ENCODE measurements around the gene HDAC9.

The HDAC9 gene

GRCh38 chr7:18566205-18566604 lies 70.7 kb downstream of the HDAC9 start (continued):
- TF ChIP-seq CREB5 (CRISPR knock-in tag; IDR thresholded peaks at IDR 0.05; ENCODE audit: low read depth): no peak
- TF ChIP-seq ARNTL (CRISPR knock-in tag; IDR thresholded peaks at IDR 0.05; ENCODE audit: borderline replicate concordance, low read depth): no peak
- no peak for TF ChIP-seq ZNF565 (CRISPR knock-in tag; conservative IDR thresholded peaks at IDR 0.05; ENCODE audit: low read depth)
- TF ChIP-seq ISL1 (CRISPR knock-in tag; IDR thresholded peaks at IDR 0.05): no peak
- TF ChIP-seq RARB (CRISPR knock-in tag; IDR thresholded peaks at IDR 0.05): no peak
- no peak for TF ChIP-seq TOX (CRISPR knock-in tag; IDR thresholded peaks at IDR 0.05; ENCODE audit: borderline replicate concordance)
- TF ChIP-seq CSDC2 (CRISPR knock-in tag; IDR thresholded peaks at IDR 0.05): no peak
- no peak for TF ChIP-seq ZC3H10 (CRISPR knock-in tag; IDR thresholded peaks at IDR 0.05)
- no peak for TF ChIP-seq ZFP3 (CRISPR knock-in tag; IDR thresholded peaks at IDR 0.05)
- no peak for TF ChIP-seq ZNF70 (CRISPR knock-in tag; IDR thresholded peaks at IDR 0.05)

- no peak for TF ChIP-seq CSDC2 (CRISPR knock-in tag; IDR thresholded peaks at IDR 0.05)
- no peak for TF ChIP-seq ESRRG (CRISPR knock-in tag; IDR thresholded peaks at IDR 0.05)
- TF ChIP-seq PPARA (CRISPR knock-in tag; IDR thresholded peaks at IDR 0.05; ENCODE audit: borderline replicate concordance): no peak
- TF ChIP-seq TCF4 (CRISPR knock-in tag; IDR thresholded peaks at IDR 0.05; ENCODE audit: borderline replicate concordance): no peak
- TF ChIP-seq RARB (CRISPR knock-in tag; IDR thresholded peaks at IDR 0.05): no peak
- TF ChIP-seq OSR1 (CRISPR knock-in tag; IDR thresholded peaks at IDR 0.05): no peak
- TF ChIP-seq TOX (CRISPR knock-in tag; IDR thresholded peaks at IDR 0.05; ENCODE audit: borderline replicate concordance): no peak
- TF ChIP-seq ZC3H10 (CRISPR knock-in tag; IDR thresholded peaks at IDR 0.05): no peak
- TF ChIP-seq ZNF8 (CRISPR knock-in tag; IDR thresholded peaks at IDR 0.05): no peak
- no peak for TF ChIP-seq ZNF565 (CRISPR knock-in tag; conservative IDR thresholded peaks at IDR 0.05; ENCODE audit: low read depth)
- TF ChIP-seq ZNF70 (CRISPR knock-in tag; IDR thresholded peaks at IDR 0.05): no peak
- TF ChIP-seq PATZ1 (CRISPR knock-in tag; IDR thresholded peaks at IDR 0.05; ENCODE audit: borderline replicate concordance): no peak
- TF ChIP-seq ARNTL (CRISPR knock-in tag; IDR thresholded peaks at IDR 0.05; ENCODE audit: borderline replicate concordance, low read depth): no peak
- no peak for TF ChIP-seq ZFP3 (CRISPR knock-in tag; IDR thresholded peaks at IDR 0.05)
- TF ChIP-seq POU6F1 (CRISPR knock-in tag; IDR thresholded peaks at IDR 0.05; ENCODE audit: borderline replicate concordance, low read depth): no peak
- TF ChIP-seq SNAI2 (CRISPR knock-in tag; IDR thresholded peaks at IDR 0.05): no peak
- no peak for TF ChIP-seq ZFP30 (CRISPR knock-in tag; IDR thresholded peaks at IDR 0.05)
- no peak for TF ChIP-seq GLIS3 (CRISPR knock-in tag; IDR thresholded peaks at IDR 0.05)
- no peak for TF ChIP-seq TSHZ2 (CRISPR knock-in tag; IDR thresholded peaks at IDR 0.05)
- ATAC-seq: no peak
Observed at GRCh38 chr7:18566829-18567228, 71.3 kb downstream of the HDAC9 start.

- ATAC-seq: peak; percentile 46
- TF ChIP-seq RARB (CRISPR knock-in tag; IDR thresholded peaks at IDR 0.05): no peak
- no peak for TF ChIP-seq ARNTL (CRISPR knock-in tag; IDR thresholded peaks at IDR 0.05; ENCODE audit: borderline replicate concordance, low read depth)
- TF ChIP-seq ZNF565 (CRISPR knock-in tag; conservative IDR thresholded peaks at IDR 0.05; ENCODE audit: low read depth): no peak
- TF ChIP-seq PPARA (CRISPR knock-in tag; IDR thresholded peaks at IDR 0.05; ENCODE audit: borderline replicate concordance): no peak
- TF ChIP-seq PATZ1 (CRISPR knock-in tag; IDR thresholded peaks at IDR 0.05; ENCODE audit: borderline replicate concordance): no peak
- TF ChIP-seq ZNF70 (CRISPR knock-in tag; IDR thresholded peaks at IDR 0.05): no peak
- no peak for TF ChIP-seq OSR1 (CRISPR knock-in tag; IDR thresholded peaks at IDR 0.05)
- no peak for TF ChIP-seq TOX (CRISPR knock-in tag; IDR thresholded peaks at IDR 0.05; ENCODE audit: borderline replicate concordance)
- no peak for TF ChIP-seq ZC3H10 (CRISPR knock-in tag; IDR thresholded peaks at IDR 0.05)
- no peak for TF ChIP-seq TSHZ2 (CRISPR knock-in tag; IDR thresholded peaks at IDR 0.05)
- TF ChIP-seq POU6F1 (CRISPR knock-in tag; IDR thresholded peaks at IDR 0.05; ENCODE audit: borderline replicate concordance, low read depth): no peak
- TF ChIP-seq ESRRG (CRISPR knock-in tag; IDR thresholded peaks at IDR 0.05): no peak
Observed at GRCh38 chr7:18570441-18570840, 74.9 kb downstream of the HDAC9 start.

All from SK-N-SH treated with all-trans-retinoic acid at 6 μM for 48 hours (cell line).